GDM1 (cell line): ENCODE data around the gene PFN1.

ENCODE experiments used
- DNase-seq: peaks from one replicate; lab custom pipeline; 2025; lab: John Stamatoyannopoulos, UW

PFN1 gene

GRCh38 chr17:4896332-4897197 is 51.8 kb downstream of the PFN1 start:
- DNase-seq, result no peak

GRCh38 chr17:4895657-4896331 is 52.5 kb downstream of the PFN1 start:
- no peak for DNase-seq
